K562 (cell line): ENCODE measurements around the gene SMAD7. TPM values are rescaled to one million over a fixed set of nuclear protein-coding genes. Genes with fewer than 3 reads are reported as not detected.

Experiments
- ETS2 ChIP-seq: IDR thresholded peaks from 2 replicates; pipeline ENCODE4 v1.6.1; 2016; ENCODE audit warnings: borderline replicate concordance, missing genetic modification characterization, mild to moderate bottlenecking, moderate library complexity, missing compliant biosample characterization; ENCODE audit not compliant: poor library complexity, severe bottlenecking
- MAZ ChIP-seq, 2 experiments: fragments of 450-650 bp in 1 of 2; sonication (generic) in 1 of 2; formaldehyde crosslinking; IDR thresholded peaks in 1 of 2; conservative IDR thresholded peaks in 1 of 2; 2 replicates each; pipeline versions ENCODE4 v1.4.0 to v1.5.0; 2020; ENCODE audit warnings: mild to moderate bottlenecking in 1 of 2, missing genetic modification reagents in 1 of 2
- MYC ChIP-seq, 2 experiments: fragments of 250-450 bp in 1 of 2; sonication (Bioruptor Pico) in 1 of 2; IDR thresholded peaks; 2 replicates each; pipeline versions ENCODE4 v1.5.1 to v1.6.1; 2012 to 2021; ENCODE audit warnings: low read depth in 2 of 2, borderline replicate concordance in 1 of 2, improper control_type of control experiment in 1 of 2, low read length in 1 of 2, mild to moderate bottlenecking in 1 of 2, moderate library complexity in 1 of 2
- SNIP1 ChIP-seq: fragments of 450-650 bp; IDR thresholded peaks from 2 replicates; pipeline ENCODE4 v1.7.1; 2017; ENCODE audit warnings: low read depth, mild to moderate bottlenecking
- WHSC1 ChIP-seq: IDR thresholded peaks from one replicate; pipeline ENCODE4 v1.6.1; 2012; ENCODE audit warnings: low read length, control low read depth, inconsistent platforms
- ZNF57 ChIP-seq: fragments of 450-650 bp; formaldehyde crosslinking; IDR thresholded peaks from 2 replicates; pipeline ENCODE4 v1.4.0; 2020; ENCODE audit warnings: mild to moderate bottlenecking, moderate library complexity
- polyA plus RNA-seq, 8 experiments: library from polyadenylated mRNA; depleted of rRNA in 4 of 8; stranded (reverse) in 5 of 8; unstranded in 3 of 8; fragments of >200 nt; fragmentation: Nextera tagmentation in 2 of 8; fragmentation: Illumina TruSeq in 1 of 8; extraction: Ambion mirVana in 2 of 8; extraction: Trizol in 1 of 8; gene quantifications; 2 replicates each; pipeline versions ENCODE4 v1.2.1 to v1.2.3, GENCODE V29; 2011 to 2014; ENCODE audit warnings: inconsistent platforms in 1 of 8, missing spikeins in 1 of 8
- total RNA-seq, 7 experiments: library from RNA; depleted of rRNA in 6 of 7; stranded (reverse); fragments of >200 nt in 6 of 7; fragmentation: Illumina TruSeq in 2 of 7; extraction: Trizol in 2 of 7; gene quantifications; 2 replicates each; pipeline versions ENCODE4 v1.2.1 to v1.2.3, GENCODE V29; 2011 to 2021; ENCODE audit warnings: low replicate concordance in 1 of 7
- TF ChIP-seq, protein P1 (sequence below): fragments of 250-450 bp; sonication (Bioruptor Pico); IDR thresholded peaks from 2 replicates; pipeline ENCODE4 v1.4.0; 2020
- TF ChIP-seq, protein P2 (sequence below): fragments of 450-650 bp; IDR thresholded peaks from 2 replicates; pipeline ENCODE4 v1.6.1; 2016; ENCODE audit warnings: mild to moderate bottlenecking, moderate library complexity

SMAD7 gene
- total and polyA plus RNA-seq, 9 of the 15 experiments (the other 6 are each of a cell fraction or from before 2014, with no cell fraction given), result 0.13 to 3.0 (median 1.6) TPM

DNA sequence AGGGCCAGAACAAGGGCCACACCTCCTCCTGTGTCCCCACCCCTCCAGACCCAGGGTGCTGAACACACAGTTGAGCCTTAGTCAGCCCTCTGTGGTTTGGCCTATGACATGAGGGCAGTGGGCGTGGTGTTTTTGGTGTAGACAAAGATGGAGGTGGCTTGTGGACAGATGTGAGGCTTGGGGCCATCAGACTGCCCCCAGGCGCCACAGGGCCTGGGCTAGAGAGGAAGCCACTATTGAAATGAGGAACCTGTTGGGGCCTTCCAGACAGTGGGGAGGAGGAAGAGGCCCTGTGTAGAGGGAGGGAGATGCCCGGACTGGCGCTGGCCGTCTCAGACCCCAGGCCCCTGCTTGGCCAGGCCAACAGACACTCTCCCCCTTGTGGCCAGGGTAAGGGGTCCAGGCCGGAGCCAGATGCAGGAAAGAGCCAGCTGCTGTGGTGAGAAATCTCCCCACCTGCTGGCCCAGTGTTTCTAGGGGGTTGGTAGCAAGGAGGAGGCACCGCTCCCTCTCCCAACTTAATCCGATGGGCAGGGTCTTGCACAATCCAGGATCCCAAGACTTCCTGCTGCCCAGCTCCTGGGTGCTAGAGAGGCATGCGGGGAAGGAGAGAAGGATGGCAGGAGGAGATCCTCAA lies 53.8 kb downstream of the SMAD7 start (continued):
- TF ChIP-seq SNIP1 (no peak), MAZ (CRISPR knock-in tag; conservative IDR thresholded peaks at IDR 0.05 in 1 of 2, IDR thresholded peaks at IDR 0.05 in 1 of 2) (peak; percentile 71 to 74; a peak in 3 of 4 replicates), MYC (IDR thresholded peaks at IDR 0.05; ENCODE audit: low read depth, low read length) (peak; percentile 57; the same call in 1 of the 2 replicates), MYC (CRISPR knock-in tag; IDR thresholded peaks at IDR 0.05; ENCODE audit: borderline replicate concordance, low read depth) (no peak), ZNF57 (CRISPR knock-in tag) (no peak), ETS2 (tag) (no peak), WHSC1 (no peak)
- TF ChIP-seq, protein P1, sequence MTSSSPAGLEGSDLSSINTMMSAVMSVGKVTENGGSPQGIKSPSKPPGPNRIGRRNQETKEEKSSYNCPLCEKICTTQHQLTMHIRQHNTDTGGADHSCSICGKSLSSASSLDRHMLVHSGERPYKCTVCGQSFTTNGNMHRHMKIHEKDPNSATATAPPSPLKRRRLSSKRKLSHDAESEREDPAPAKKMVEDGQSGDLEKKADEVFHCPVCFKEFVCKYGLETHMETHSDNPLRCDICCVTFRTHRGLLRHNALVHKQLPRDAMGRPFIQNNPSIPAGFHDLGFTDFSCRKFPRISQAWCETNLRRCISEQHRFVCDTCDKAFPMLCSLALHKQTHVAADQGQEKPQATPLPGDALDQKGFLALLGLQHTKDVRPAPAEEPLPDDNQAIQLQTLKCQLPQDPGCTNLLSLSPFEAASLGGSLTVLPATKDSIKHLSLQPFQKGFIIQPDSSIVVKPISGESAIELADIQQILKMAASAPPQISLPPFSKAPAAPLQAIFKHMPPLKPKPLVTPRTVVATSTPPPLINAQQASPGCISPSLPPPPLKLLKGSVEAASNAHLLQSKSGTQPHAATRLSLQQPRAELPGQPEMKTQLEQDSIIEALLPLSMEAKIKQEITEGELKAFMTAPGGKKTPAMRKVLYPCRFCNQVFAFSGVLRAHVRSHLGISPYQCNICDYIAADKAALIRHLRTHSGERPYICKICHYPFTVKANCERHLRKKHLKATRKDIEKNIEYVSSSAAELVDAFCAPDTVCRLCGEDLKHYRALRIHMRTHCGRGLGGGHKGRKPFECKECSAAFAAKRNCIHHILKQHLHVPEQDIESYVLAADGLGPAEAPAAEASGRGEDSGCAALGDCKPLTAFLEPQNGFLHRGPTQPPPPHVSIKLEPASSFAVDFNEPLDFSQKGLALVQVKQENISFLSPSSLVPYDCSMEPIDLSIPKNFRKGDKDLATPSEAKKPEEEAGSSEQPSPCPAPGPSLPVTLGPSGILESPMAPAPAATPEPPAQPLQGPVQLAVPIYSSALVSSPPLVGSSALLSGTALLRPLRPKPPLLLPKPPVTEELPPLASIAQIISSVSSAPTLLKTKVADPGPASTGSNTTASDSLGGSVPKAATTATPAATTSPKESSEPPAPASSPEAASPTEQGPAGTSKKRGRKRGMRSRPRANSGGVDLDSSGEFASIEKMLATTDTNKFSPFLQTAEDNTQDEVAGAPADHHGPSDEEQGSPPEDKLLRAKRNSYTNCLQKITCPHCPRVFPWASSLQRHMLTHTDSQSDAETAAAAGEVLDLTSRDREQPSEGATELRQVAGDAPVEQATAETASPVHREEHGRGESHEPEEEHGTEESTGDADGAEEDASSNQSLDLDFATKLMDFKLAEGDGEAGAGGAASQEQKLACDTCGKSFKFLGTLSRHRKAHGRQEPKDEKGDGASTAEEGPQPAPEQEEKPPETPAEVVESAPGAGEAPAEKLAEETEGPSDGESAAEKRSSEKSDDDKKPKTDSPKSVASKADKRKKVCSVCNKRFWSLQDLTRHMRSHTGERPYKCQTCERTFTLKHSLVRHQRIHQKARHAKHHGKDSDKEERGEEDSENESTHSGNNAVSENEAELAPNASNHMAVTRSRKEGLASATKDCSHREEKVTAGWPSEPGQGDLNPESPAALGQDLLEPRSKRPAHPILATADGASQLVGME (CRISPR knock-in tag), result no peak
- TF ChIP-seq, protein P2, sequence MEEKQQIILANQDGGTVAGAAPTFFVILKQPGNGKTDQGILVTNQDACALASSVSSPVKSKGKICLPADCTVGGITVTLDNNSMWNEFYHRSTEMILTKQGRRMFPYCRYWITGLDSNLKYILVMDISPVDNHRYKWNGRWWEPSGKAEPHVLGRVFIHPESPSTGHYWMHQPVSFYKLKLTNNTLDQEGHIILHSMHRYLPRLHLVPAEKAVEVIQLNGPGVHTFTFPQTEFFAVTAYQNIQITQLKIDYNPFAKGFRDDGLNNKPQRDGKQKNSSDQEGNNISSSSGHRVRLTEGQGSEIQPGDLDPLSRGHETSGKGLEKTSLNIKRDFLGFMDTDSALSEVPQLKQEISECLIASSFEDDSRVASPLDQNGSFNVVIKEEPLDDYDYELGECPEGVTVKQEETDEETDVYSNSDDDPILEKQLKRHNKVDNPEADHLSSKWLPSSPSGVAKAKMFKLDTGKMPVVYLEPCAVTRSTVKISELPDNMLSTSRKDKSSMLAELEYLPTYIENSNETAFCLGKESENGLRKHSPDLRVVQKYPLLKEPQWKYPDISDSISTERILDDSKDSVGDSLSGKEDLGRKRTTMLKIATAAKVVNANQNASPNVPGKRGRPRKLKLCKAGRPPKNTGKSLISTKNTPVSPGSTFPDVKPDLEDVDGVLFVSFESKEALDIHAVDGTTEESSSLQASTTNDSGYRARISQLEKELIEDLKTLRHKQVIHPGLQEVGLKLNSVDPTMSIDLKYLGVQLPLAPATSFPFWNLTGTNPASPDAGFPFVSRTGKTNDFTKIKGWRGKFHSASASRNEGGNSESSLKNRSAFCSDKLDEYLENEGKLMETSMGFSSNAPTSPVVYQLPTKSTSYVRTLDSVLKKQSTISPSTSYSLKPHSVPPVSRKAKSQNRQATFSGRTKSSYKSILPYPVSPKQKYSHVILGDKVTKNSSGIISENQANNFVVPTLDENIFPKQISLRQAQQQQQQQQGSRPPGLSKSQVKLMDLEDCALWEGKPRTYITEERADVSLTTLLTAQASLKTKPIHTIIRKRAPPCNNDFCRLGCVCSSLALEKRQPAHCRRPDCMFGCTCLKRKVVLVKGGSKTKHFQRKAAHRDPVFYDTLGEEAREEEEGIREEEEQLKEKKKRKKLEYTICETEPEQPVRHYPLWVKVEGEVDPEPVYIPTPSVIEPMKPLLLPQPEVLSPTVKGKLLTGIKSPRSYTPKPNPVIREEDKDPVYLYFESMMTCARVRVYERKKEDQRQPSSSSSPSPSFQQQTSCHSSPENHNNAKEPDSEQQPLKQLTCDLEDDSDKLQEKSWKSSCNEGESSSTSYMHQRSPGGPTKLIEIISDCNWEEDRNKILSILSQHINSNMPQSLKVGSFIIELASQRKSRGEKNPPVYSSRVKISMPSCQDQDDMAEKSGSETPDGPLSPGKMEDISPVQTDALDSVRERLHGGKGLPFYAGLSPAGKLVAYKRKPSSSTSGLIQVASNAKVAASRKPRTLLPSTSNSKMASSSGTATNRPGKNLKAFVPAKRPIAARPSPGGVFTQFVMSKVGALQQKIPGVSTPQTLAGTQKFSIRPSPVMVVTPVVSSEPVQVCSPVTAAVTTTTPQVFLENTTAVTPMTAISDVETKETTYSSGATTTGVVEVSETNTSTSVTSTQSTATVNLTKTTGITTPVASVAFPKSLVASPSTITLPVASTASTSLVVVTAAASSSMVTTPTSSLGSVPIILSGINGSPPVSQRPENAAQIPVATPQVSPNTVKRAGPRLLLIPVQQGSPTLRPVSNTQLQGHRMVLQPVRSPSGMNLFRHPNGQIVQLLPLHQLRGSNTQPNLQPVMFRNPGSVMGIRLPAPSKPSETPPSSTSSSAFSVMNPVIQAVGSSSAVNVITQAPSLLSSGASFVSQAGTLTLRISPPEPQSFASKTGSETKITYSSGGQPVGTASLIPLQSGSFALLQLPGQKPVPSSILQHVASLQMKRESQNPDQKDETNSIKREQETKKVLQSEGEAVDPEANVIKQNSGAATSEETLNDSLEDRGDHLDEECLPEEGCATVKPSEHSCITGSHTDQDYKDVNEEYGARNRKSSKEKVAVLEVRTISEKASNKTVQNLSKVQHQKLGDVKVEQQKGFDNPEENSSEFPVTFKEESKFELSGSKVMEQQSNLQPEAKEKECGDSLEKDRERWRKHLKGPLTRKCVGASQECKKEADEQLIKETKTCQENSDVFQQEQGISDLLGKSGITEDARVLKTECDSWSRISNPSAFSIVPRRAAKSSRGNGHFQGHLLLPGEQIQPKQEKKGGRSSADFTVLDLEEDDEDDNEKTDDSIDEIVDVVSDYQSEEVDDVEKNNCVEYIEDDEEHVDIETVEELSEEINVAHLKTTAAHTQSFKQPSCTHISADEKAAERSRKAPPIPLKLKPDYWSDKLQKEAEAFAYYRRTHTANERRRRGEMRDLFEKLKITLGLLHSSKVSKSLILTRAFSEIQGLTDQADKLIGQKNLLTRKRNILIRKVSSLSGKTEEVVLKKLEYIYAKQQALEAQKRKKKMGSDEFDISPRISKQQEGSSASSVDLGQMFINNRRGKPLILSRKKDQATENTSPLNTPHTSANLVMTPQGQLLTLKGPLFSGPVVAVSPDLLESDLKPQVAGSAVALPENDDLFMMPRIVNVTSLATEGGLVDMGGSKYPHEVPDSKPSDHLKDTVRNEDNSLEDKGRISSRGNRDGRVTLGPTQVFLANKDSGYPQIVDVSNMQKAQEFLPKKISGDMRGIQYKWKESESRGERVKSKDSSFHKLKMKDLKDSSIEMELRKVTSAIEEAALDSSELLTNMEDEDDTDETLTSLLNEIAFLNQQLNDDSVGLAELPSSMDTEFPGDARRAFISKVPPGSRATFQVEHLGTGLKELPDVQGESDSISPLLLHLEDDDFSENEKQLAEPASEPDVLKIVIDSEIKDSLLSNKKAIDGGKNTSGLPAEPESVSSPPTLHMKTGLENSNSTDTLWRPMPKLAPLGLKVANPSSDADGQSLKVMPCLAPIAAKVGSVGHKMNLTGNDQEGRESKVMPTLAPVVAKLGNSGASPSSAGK, result no peak; the same call in 1 of the 2 replicates
